GM18498 (cell line): ENCODE results near the gene TMEM267.
"Not testable (repeated sequence)": the region's sequence is repeated elsewhere in the genome, so short reads cannot be mapped to it uniquely, and the experiment has no call there.

Source experiments
- ATAC-seq: cut with Tn5 transposase; IDR thresholded peaks from one replicate; pipeline ENCODE4 v1.9.1; 2021; ENCODE audit warnings: mild to moderate bottlenecking, moderate library complexity; ENCODE audit not compliant: unreplicated experiment

TMEM267 gene

GRCh38 chr5:43410414-43410813 lies 73.3 kb downstream of the TMEM267 start:
- ATAC-seq = no peak

GRCh38 chr5:43409809-43410271 lies 73.8 kb downstream of the TMEM267 start:
- no peak for ATAC-seq

GRCh38 chr5:43402524-43403066 lies 81.1 kb downstream of the TMEM267 start:
- ATAC-seq = not testable (repeated sequence)

GRCh38 chr5:43401827-43402226 lies 81.8 kb downstream of the TMEM267 start:
- no peak for ATAC-seq

GRCh38 chr5:43400082-43400481 lies 83.6 kb downstream of the TMEM267 start:
- no peak for ATAC-seq

- ATAC-seq = peak; percentile 99
These were observed 86.8 kb downstream of the TMEM267 start for GRCh38 chr5:43396762-43397304.
